VCaP (cell line): ENCODE data around the gene NMUR2.

Source experiments
- H3K27ac ChIP-seq: fragments of 450-650 bp; 2 replicates; pipeline ENCODE4 v1.5.1; 2017
- TF ChIP-seq, protein P1 (sequence below): fragments of 450-650 bp; conservative IDR thresholded peaks from 2 replicates; pipeline ENCODE4 v1.5.1; 2017; ENCODE audit warnings: mild to moderate bottlenecking, moderate library complexity

NMUR2 gene, protein sequence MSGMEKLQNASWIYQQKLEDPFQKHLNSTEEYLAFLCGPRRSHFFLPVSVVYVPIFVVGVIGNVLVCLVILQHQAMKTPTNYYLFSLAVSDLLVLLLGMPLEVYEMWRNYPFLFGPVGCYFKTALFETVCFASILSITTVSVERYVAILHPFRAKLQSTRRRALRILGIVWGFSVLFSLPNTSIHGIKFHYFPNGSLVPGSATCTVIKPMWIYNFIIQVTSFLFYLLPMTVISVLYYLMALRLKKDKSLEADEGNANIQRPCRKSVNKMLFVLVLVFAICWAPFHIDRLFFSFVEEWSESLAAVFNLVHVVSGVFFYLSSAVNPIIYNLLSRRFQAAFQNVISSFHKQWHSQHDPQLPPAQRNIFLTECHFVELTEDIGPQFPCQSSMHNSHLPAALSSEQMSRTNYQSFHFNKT

DNA sequence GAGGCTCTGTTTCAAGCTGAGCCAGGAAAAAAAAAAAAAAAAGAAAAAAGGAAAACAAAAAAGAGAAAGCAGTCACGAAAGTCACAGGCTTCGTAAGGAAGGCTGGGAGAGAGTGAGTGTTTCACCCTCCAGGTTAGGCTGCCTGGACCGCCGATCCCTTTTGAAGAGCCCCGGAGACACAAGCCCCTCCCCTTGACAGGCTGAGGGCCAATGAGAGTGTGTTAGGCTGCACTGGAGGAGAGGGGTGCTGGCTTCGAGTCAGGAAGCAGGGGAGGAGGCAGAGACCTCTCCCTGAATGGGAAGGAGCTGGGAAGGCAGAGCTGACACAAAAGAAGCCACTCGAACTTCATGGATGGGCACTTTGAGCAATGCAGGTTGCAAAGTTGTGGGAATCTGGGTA lies at the start of gene NMUR2:
TSS of gene NMUR2 (minus strand) at position 135 of the 400 bp plus-strand sequence. CDS start 166 bp downstream, outside the sequence.
- H3K27ac ChIP-seq = no peak within 1 kb of the TSS
- TF ChIP-seq, protein P1, sequence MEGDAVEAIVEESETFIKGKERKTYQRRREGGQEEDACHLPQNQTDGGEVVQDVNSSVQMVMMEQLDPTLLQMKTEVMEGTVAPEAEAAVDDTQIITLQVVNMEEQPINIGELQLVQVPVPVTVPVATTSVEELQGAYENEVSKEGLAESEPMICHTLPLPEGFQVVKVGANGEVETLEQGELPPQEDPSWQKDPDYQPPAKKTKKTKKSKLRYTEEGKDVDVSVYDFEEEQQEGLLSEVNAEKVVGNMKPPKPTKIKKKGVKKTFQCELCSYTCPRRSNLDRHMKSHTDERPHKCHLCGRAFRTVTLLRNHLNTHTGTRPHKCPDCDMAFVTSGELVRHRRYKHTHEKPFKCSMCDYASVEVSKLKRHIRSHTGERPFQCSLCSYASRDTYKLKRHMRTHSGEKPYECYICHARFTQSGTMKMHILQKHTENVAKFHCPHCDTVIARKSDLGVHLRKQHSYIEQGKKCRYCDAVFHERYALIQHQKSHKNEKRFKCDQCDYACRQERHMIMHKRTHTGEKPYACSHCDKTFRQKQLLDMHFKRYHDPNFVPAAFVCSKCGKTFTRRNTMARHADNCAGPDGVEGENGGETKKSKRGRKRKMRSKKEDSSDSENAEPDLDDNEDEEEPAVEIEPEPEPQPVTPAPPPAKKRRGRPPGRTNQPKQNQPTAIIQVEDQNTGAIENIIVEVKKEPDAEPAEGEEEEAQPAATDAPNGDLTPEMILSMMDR = no peak

DNA sequence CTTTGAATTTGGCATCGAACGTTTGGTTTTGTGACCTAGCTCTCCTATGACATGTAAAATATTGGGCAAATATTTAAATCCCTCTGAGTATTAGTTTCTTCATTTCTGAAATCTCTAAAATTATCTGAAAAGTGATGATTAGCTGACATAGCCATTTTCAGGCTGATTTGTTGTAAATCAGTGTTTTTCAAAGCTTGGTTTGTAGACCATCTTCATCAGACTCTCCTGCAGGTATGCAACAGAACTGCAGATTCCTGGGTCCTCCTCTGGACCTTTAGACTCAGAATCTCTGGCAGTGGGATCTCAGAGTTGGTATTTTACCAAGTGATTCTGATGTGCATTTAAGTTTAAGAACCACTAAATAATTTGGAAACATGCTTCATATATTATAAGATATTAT lies 38.9 kb upstream of the NMUR2 start:
- H3K27ac ChIP-seq = no peak overlapping the region
- TF ChIP-seq, protein P1 = no peak

DNA sequence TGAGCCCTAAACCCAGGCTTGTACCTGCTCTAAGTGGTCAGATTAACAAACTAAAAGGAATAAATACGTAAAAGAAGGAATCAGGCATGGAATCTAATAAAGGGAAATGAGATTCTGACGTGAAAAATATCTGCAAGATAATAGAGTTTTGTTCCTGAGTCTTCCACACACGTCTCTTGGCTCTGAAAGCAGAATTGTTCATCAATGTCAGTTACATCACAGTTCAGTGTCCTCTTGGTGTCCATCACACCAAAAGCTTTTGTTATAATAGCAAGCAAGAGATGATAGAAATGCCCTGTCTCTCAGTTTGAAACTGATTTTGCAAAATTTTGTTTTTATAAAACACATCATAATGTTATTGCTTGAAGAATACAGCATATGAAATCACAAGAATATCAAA lies 34.7 kb upstream of the NMUR2 start:
- no peak overlapping the region for H3K27ac ChIP-seq
- TF ChIP-seq, protein P1 = no peak

DNA sequence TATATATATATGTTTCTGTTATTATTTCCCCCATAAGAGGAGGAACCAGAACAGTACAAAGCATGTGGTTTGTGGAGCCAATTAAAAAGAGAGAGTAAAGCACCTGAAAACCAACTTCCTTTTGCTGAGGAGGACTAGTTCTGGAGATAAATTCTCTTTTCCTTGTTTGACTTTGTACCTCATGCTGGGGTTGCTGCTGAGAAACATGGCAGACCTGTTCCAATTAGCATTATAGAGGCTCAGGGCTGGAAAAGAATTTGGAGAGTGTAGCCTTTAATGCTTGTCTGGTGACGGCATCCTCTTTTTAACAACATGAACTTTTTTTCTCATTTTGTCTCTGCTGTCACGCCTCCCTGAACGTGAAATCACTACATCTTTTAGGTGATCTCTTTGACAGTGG lies 32.8 kb upstream of the NMUR2 start:
- TF ChIP-seq, protein P1 = no peak
- no peak overlapping the region for H3K27ac ChIP-seq

DNA sequence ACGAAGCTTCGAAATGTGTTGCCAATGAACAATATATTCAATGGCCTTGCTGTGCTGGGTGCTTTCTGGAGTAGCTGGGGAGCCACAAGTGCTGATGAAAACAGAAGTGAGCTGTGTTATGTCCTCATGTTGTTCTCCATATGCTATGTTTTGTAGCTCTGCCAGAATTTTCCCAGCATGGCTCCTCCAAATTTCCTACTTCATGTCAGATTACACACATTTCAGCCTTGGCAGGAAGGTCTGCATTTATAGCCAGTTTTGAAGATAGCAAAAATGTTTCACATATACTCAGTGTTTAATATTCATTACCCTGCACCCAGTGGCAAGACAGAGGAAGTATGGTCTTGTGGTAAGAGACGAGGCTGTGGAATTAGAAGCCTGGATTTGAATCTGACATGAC lies 22.6 kb upstream of the NMUR2 start:
- H3K27ac ChIP-seq = no peak overlapping the region
- TF ChIP-seq, protein P1 = no peak

DNA sequence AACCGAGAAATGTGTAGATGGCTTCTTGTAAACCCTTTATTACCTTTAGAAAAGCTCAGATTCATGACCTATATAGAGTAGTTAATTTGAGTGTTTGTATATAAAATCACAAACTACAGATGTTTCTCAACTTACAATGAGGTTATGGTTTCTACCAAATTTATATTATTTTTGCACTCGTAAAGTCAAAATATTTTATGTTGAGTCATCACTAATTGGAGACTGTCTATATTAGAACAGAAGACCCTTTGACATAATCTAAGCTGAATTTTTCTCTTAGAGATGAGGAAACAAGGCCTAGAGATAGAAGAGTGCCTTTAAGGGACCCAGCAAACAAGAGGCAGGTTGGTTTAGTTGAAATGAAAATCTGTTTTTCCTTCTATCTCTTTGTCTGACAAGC lies 20.0 kb upstream of the NMUR2 start:
- no peak overlapping the region for H3K27ac ChIP-seq
- TF ChIP-seq, protein P1 = no peak

DNA sequence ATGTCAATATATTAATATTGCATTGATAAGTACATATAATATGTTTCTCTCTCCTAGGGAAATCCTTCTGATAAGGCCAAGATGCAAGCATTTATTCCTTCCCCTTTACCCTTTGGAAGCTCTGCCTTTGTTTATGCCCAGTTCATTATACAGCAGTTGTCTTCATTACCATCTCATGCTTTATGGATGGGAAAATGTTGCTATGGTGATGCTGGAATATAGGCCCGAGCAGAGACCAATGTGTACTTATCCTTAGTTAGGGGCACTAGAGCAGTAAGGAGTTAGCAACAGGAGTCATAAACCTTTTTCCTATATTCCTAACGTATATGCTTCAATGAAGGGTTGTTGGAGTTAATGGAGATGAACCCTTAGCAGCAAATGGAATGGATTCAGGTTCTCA lies 19.4 kb upstream of the NMUR2 start:
- no peak overlapping the region for H3K27ac ChIP-seq
- TF ChIP-seq, protein P1 = no peak
